IMR-90 (cell line): ENCODE data around the gene TRHDE.

Experiments used
- BHLHE40 ChIP-seq: fragments of 150-350 bp; IDR thresholded peaks from 2 replicates; pipeline ENCODE4 v1.6.1; 2016; ENCODE audit warnings: mild to moderate bottlenecking, low read depth, low read length
- CTCF ChIP-seq: conservative IDR thresholded peaks from 2 replicates; pipeline ENCODE4 v1.5.1; 2012; ENCODE audit warnings: mild to moderate bottlenecking, low read depth, low read length, improper control_type of control experiment
- POLR2A ChIP-seq: IDR thresholded peaks from 2 replicates; pipeline ENCODE4 v1.6.1; 2012; ENCODE audit warnings: mild to moderate bottlenecking, low read depth, low read length
- RCOR1 ChIP-seq: IDR thresholded peaks from 2 replicates; pipeline ENCODE4 v1.6.1; 2012; ENCODE audit warnings: mild to moderate bottlenecking, low read length, improper control_type of control experiment; ENCODE audit not compliant: insufficient replicate concordance
- RFX5 ChIP-seq: IDR thresholded peaks from 2 replicates; pipeline ENCODE4 v1.8.0; 2012; ENCODE audit warnings: low read depth, mild to moderate bottlenecking, low read length, moderate library complexity
- SMC3 ChIP-seq: fragments of 150-350 bp; IDR thresholded peaks from 2 replicates; pipeline ENCODE4 v1.6.1; 2016; ENCODE audit warnings: low read depth, mild to moderate bottlenecking, antibody characterized with exemption, low read length, moderate library complexity

- TF ChIP-seq BHLHE40 (no peak), POLR2A (no peak), SMC3 (no peak), CTCF (no peak), RCOR1 (no peak), RFX5 (no peak)
Observed at GRCh38 chr12:72434999-72435398, 162.8 kb downstream of the TRHDE start.
